Measurements from ENCODE around the gene FZR1.
A peak's percentile ranks its signal among the peaks of the same experiment; 100 is the strongest.
"Not testable (repeated sequence)": the region's sequence is repeated elsewhere in the genome, so short reads cannot be mapped to it uniquely, and the experiment has no call there.

Gene FZR1

GRCh38 chr19:3516675-3517207, 10.6 kb downstream of the FZR1 start:
- peak; percentile 71 for DNase-seq

GRCh38 chr19:3517638-3518037, 11.5 kb downstream of the FZR1 start:
- no peak for DNase-seq

GRCh38 chr19:3518255-3518654, 12.1 kb downstream of the FZR1 start:
- no peak for DNase-seq

GRCh38 chr19:3518659-3519058, 12.5 kb downstream of the FZR1 start:
- DNase-seq, result no peak

- no peak for DNase-seq
These were observed 13.0 kb downstream of the FZR1 start for GRCh38 chr19:3519126-3519525.

- DNase-seq, result no peak
These were observed 14.3 kb downstream of the FZR1 start for GRCh38 chr19:3520166-3521103.

- DNase-seq, result no peak
These were observed 15.0 kb downstream of the FZR1 start for GRCh38 chr19:3521104-3521445.

GRCh38 chr19:3522421-3523360, 16.6 kb downstream of the FZR1 start:
- no peak for DNase-seq

- DNase-seq, result no peak
These were observed 17.4 kb downstream of the FZR1 start for GRCh38 chr19:3523361-3524077.

- no peak for DNase-seq
These were observed 18.1 kb downstream of the FZR1 start for GRCh38 chr19:3524078-3524842.

- no peak for DNase-seq
These were observed 18.9 kb downstream of the FZR1 start for GRCh38 chr19:3524904-3525451.

- no peak for DNase-seq
These were observed 20.6 kb downstream of the FZR1 start for GRCh38 chr19:3526507-3527237.

- no peak for DNase-seq
These were observed 21.3 kb downstream of the FZR1 start for GRCh38 chr19:3527238-3527910.

GRCh38 chr19:3528080-3528479, 22.0 kb downstream of the FZR1 start:
- DNase-seq, result no peak

- DNase-seq, result no peak
These were observed 22.6 kb downstream of the FZR1 start for GRCh38 chr19:3528539-3529211.

GRCh38 chr19:3529299-3529698, 23.2 kb downstream of the FZR1 start:
- DNase-seq, result not testable (repeated sequence)

GRCh38 chr19:3530389-3530788, 24.3 kb downstream of the FZR1 start:
- DNase-seq, result no peak

- no peak for DNase-seq
These were observed 25.6 kb downstream of the FZR1 start for GRCh38 chr19:3531716-3532115.

GRCh38 chr19:3532154-3532786, 26.2 kb downstream of the FZR1 start:
- no peak for DNase-seq

Measured in activated effector memory CD4-positive, alpha-beta T cell treated with anti-CD3 and anti-CD28 coated beads, Interleukin-2, amount 50 U/mL, for 16 hours (primary cell).